SK-N-MC (cell line): ENCODE measurements around the gene OXGR1.
"Not testable (repeated sequence)": the region's sequence is repeated elsewhere in the genome, so short reads cannot be mapped to it uniquely, and the experiment has no call there.

Source experiments
- DNase-seq: peaks from one replicate; pipeline ENCODE4 v3.0.0-alpha.2; 2011; ENCODE audit warnings: low read depth, low spot score
- H3K27ac ChIP-seq: fragments of 200-600 bp; sonication (generic); 2 replicates; pipeline ENCODE4 v1.5.1; 2016; ENCODE audit warnings: mixed run types
- H3K36me3 ChIP-seq: fragments of 200-600 bp; sonication (generic); 2 replicates; pipeline ENCODE4 v1.6.1; 2017; ENCODE audit warnings: antibody characterized with exemption, low read length, mixed read lengths; ENCODE audit not compliant: insufficient read depth
- H3K4me3 ChIP-seq: fragments of 200-600 bp; sonication (generic); 2 replicates; pipeline ENCODE4 v1.5.1; 2016
- H3K9ac ChIP-seq: fragments of 200-600 bp; sonication (generic); 2 replicates; pipeline ENCODE4 v1.8.0; 2017; ENCODE audit warnings: mixed run types, mixed read lengths; ENCODE audit not compliant: insufficient read length
- H3K9me3 ChIP-seq: fragments of 200-600 bp; sonication (generic); 2 replicates; pipeline ENCODE4 v1.6.1; 2017; ENCODE audit warnings: low read depth, mild to moderate bottlenecking, antibody characterized with exemption, low read length, moderate library complexity, mixed read lengths
- EZH2 ChIP-seq: fragments of 200-600 bp; sonication (generic); IDR thresholded peaks from one replicate; pipeline ENCODE4 v1.6.1; 2017; ENCODE audit warnings: antibody characterized with exemption
- FOXP2 ChIP-seq: optimal IDR thresholded peaks from 2 replicates; pipeline ENCODE3; 2011; ENCODE audit warnings: mild to moderate bottlenecking, moderate library complexity; ENCODE audit not compliant: insufficient read depth; ENCODE audit errors: extremely low read length, control extremely low read depth
- POLR2AphosphoS5 ChIP-seq: IDR thresholded peaks from 2 replicates; pipeline ENCODE4 v1.6.1; 2012; ENCODE audit warnings: mild to moderate bottlenecking, low read depth, low read length, borderline replicate concordance

Gene OXGR1

GRCh38 chr13:96994017-96994857 is at the start of gene OXGR1:
Gene OXGR1, minus strand, starts transcription at chr13:96994476. Its CDS starts 6,717 bp downstream, at chr13:96987759.
- no peak for TF ChIP-seq POLR2AphosphoS5
- no peak for TF ChIP-seq EZH2
- TF ChIP-seq FOXP2 = no peak
- Histone ChIP-seq H3K27ac (no peak within 1 kb of the TSS), H3K36me3 (no peaks in the 10 kb centered on the region), H3K4me3 (no peak within 1 kb of the TSS), H3K9me3 (no peaks in the 10 kb centered on the region), H3K9ac (no peak within 1 kb of the TSS)
- no peak for DNase-seq

GRCh38 chr13:97043302-97043701 is 49.0 kb upstream of the OXGR1 start:
- no peak overlapping the region for H3K9ac ChIP-seq
- no peak overlapping the region for H3K27ac ChIP-seq
- H3K36me3 ChIP-seq = no peaks in the 10 kb centered on the region
- no peaks in the 10 kb centered on the region for H3K9me3 ChIP-seq
- no peak overlapping the region for H3K4me3 ChIP-seq
- no peak for TF ChIP-seq FOXP2
- no peak for TF ChIP-seq POLR2AphosphoS5
- no peak for TF ChIP-seq EZH2
- DNase-seq = no peak

GRCh38 chr13:97030705-97031452 is 36.6 kb upstream of the OXGR1 start:
- H3K4me3 ChIP-seq = no peak overlapping the region
- H3K27ac ChIP-seq = no peak overlapping the region
- H3K36me3 ChIP-seq = no peaks in the 10 kb centered on the region
- no peaks in the 10 kb centered on the region for H3K9me3 ChIP-seq
- no peak for DNase-seq
- H3K9ac ChIP-seq = no peak overlapping the region
- no peak for TF ChIP-seq FOXP2
- no peak for TF ChIP-seq POLR2AphosphoS5
- no peak for TF ChIP-seq EZH2

- Histone ChIP-seq H3K27ac (no peak overlapping the region), H3K9me3 (no peaks in the 10 kb centered on the region), H3K36me3 (no peaks in the 10 kb centered on the region), H3K4me3 (no peak overlapping the region), H3K9ac (no peak overlapping the region)
- TF ChIP-seq EZH2 (no peak), FOXP2 (no peak), POLR2AphosphoS5 (no peak)
- peak; percentile 22 for DNase-seq
Observed at GRCh38 chr13:97028441-97029299, 34.4 kb upstream of the OXGR1 start.

GRCh38 chr13:97027162-97027554 is 32.9 kb upstream of the OXGR1 start:
- H3K27ac ChIP-seq = no peak overlapping the region
- no peak overlapping the region for H3K4me3 ChIP-seq
- H3K9me3 ChIP-seq = no peaks in the 10 kb centered on the region
- H3K9ac ChIP-seq = no peak overlapping the region
- H3K36me3 ChIP-seq = no peaks in the 10 kb centered on the region
- no peak for TF ChIP-seq POLR2AphosphoS5
- no peak for TF ChIP-seq FOXP2
- TF ChIP-seq EZH2 = no peak
- no peak for DNase-seq

GRCh38 chr13:97026531-97027161 is 32.4 kb upstream of the OXGR1 start:
- Histone ChIP-seq H3K9me3 (no peaks in the 10 kb centered on the region), H3K27ac (no peak overlapping the region), H3K9ac (no peak overlapping the region), H3K4me3 (peak overlapping the region; percentile 32; the same call in 1 of the 2 replicates), H3K36me3 (no peaks in the 10 kb centered on the region)
- TF ChIP-seq EZH2 = no peak
- TF ChIP-seq POLR2AphosphoS5 = no peak
- no peak for TF ChIP-seq FOXP2
- no peak for DNase-seq

GRCh38 chr13:97023812-97024211 is 29.5 kb upstream of the OXGR1 start:
- H3K9ac ChIP-seq, H3K4me3 ChIP-seq, DNase-seq, H3K27ac ChIP-seq, H3K36me3 ChIP-seq, H3K9me3 ChIP-seq: not testable (repeated sequence)

- no peak overlapping the region for H3K4me3 ChIP-seq
- H3K9ac ChIP-seq = no peak overlapping the region
- no peak overlapping the region for H3K27ac ChIP-seq
- DNase-seq = no peak
- no peaks in the 10 kb centered on the region for H3K9me3 ChIP-seq
- H3K36me3 ChIP-seq = no peaks in the 10 kb centered on the region
- no peak for TF ChIP-seq POLR2AphosphoS5
- no peak for TF ChIP-seq FOXP2
- no peak for TF ChIP-seq EZH2
Observed at GRCh38 chr13:97023117-97023516, 28.8 kb upstream of the OXGR1 start.
